Keratinocyte (primary cell): Measurements from ENCODE around the gene FOXE3.

ENCODE experiments used
- EZH2 ChIP-seq: IDR thresholded peaks from one replicate; pipeline ENCODE4 v1.6.1; 2012; ENCODE audit warnings: inconsistent platforms, mild to moderate bottlenecking, low read length, moderate library complexity
- TF ChIP-seq, protein P1 (sequence below), 3 experiments: IDR thresholded peaks in 1 of 3; conservative IDR thresholded peaks in 1 of 3; optimal IDR thresholded peaks in 1 of 3; 2 replicates in 2 of 3; 3 replicates in 1 of 3; pipeline versions ENCODE3 to v1.5.1; 2011; ENCODE audit warnings: low read length in 3 of 3, mild to moderate bottlenecking in 3 of 3, moderate library complexity in 2 of 3, control low read depth in 1 of 3, inconsistent platforms in 1 of 3; ENCODE audit not compliant: insufficient read depth in 2 of 3; ENCODE audit errors: extremely low read depth in 1 of 3

DNA sequence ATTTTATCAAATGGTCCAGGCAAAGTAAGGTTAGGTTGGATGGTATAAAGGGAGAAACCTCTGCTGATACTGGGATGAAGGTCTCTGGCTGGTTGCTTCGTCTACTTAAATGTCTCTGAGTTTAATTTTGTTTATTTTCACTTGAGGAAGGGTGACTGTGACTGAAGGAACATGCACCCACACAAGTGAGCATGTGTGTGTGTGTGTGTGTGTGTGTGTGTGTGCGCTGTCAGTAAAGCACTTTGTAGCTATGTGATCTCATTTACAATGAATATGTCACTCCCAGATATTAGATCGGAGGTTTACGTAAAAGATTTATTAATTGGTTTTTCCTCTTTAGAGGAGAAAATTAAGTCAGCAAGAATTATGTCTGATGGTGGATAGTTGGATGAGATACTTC lies 26.1 kb downstream of the FOXE3 start:
- TF ChIP-seq, protein P1, sequence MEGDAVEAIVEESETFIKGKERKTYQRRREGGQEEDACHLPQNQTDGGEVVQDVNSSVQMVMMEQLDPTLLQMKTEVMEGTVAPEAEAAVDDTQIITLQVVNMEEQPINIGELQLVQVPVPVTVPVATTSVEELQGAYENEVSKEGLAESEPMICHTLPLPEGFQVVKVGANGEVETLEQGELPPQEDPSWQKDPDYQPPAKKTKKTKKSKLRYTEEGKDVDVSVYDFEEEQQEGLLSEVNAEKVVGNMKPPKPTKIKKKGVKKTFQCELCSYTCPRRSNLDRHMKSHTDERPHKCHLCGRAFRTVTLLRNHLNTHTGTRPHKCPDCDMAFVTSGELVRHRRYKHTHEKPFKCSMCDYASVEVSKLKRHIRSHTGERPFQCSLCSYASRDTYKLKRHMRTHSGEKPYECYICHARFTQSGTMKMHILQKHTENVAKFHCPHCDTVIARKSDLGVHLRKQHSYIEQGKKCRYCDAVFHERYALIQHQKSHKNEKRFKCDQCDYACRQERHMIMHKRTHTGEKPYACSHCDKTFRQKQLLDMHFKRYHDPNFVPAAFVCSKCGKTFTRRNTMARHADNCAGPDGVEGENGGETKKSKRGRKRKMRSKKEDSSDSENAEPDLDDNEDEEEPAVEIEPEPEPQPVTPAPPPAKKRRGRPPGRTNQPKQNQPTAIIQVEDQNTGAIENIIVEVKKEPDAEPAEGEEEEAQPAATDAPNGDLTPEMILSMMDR (optimal IDR thresholded peaks at IDR 0.05 in 1 of 3, IDR thresholded peaks at IDR 0.05 in 1 of 3, conservative IDR thresholded peaks at IDR 0.05 in 1 of 3; ENCODE audit: extremely low read depth in 1 of 3, insufficient read depth in 2 of 3, low read length in 3 of 3): no peak
- no peak for TF ChIP-seq EZH2
